NCI-H1417 (cell line): ENCODE measurements around the gene WNT6.

Experiments
- DNase-seq, 3 experiments: peaks; one replicate each; lab custom pipeline; 2025; lab: John Stamatoyannopoulos, UW

WNT6 gene

DNA sequence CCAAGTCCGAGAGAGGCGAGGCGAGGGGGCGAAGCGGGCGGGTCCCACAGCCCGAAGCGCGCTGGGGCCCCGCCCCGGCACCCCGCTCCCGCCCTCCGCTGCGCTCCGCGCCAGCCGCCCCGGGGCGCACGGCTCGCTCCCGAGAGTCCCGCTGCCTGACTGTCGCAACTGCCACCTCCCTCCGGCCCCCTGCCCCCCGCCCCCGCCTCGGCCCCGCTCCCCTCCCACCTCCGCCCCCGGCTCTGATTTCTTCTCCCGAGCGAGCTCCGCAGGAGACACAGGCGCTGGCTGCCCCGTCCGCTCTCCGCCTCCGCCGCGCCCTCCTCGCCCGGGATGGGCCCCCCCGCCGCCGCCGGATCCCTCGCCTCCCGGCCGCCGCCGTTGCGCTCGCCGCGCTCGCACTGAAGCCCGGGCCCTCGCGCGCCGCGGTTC is at the start of gene WNT6:
Gene WNT6 (plus strand): TSS at position 250 of the 432 bp plus-strand sequence. CDS start 233 bp downstream, outside the sequence.
- DNase-seq: peak in 1 of 3 experiments; percentile 35

GRCh38 chr2:218810256-218810655 is 49.3 kb upstream of the WNT6 start:
- DNase-seq: no peak

GRCh38 chr2:218811382-218811781 is 48.2 kb upstream of the WNT6 start:
- DNase-seq: no peak

DNA sequence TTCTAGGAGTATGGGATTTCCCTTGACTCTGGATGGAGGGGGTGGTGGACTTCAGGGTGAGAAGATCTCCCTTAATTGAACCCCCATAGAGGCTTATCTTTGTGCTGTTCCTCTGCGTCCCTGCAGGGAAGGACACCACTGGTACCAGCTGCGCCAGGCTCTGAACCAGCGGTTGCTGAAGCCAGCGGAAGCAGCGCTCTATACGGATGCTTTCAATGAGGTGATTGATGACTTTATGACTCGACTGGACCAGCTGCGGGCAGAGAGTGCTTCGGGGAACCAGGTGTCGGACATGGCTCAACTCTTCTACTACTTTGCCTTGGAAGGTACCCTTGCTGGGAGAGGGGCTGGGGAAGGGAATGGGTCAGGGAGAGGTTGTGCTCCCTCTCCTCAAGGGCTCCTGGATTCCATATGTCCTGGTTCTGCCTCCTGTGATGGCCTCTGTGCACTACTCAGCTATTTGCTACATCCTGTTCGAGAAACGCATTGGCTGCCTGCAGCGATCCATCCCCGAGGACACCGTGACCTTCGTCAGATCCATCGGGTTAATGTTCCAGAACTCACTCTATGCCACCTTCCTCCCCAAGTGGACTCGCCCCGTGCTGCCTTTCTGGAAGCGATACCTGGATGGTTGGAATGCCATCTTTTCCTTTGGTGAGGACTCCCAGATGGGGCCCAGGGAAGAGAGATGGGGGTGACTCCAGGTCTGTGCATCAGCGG is 47.3 kb upstream of the WNT6 start:
- no peak for DNase-seq

- DNase-seq: no peak
These were observed 46.7 kb upstream of the WNT6 start for GRCh38 chr2:218812861-218813260.

GRCh38 chr2:218813771-218814460 is 45.7 kb upstream of the WNT6 start:
- DNase-seq: no peak

DNA sequence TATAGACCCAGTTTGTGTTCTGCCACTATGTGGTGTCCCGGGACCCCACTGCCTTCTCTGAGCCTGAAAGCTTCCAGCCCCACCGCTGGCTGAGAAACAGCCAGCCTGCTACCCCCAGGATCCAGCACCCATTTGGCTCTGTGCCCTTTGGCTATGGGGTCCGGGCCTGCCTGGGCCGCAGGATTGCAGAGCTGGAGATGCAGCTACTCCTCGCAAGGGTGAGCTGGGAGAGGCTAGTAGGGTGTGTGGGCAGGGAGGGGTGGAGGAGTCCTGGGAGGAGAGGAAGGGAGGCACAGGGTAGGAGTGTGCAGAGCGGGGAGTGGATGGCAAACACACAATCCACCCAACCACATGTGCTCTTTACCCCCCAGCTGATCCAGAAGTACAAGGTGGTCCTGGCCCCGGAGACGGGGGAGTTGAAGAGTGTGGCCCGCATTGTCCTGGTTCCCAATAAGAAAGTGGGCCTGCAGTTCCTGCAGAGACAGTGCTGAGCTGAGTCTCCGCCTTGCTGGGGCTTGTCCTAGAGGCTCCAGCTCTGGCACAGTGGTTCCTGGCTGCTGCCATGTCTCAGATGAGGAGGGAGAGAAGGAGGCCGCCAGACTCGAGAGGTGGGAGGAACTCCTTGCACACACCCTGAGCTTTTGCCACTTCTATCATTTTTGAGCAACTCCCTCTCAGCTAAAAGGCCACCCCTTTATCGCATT is 44.9 kb upstream of the WNT6 start:
- no peak for DNase-seq

DNA sequence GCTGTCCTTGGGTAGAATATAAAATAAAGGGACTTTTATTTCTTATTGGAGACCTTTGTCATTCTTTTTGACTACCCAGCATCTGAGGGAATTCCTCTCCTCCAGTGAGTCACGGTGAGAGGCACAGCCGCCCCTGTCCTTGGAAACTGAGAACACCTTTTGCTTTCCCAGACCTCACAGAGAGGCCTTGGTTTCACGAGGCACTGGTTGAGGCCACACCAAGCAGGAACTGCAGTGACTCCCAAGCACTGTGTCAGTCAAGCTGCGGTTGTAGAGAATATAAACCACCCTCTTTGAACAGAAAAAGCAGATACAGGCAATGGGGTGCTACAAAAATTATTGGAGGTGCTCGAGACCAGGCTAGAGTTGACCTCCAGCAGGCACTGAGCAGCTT is 44.4 kb upstream of the WNT6 start:
- DNase-seq: no peak

GRCh38 chr2:218815649-218816048 is 44.0 kb upstream of the WNT6 start:
- DNase-seq: no peak

DNA sequence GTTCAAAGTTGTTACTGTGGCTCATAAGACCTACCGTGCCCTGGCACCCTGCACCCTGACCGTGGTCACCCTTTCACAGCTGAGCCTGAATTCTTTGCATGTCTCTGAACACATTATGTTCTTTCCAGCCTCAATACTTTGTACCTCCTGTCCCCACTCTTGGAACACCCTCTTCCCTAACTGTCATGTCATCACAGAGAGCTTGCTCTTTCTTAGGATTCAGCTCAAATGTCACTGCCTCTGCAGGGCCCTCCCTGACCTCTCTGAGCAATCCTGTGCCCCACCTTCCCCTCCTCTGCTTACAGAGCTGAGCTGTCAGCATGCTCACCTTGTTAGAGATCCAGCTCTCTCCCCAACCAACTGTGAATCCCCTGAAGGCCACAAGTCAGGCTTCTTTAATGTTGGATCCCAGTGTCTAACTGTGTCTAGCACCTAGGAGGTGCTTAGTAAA is 43.0 kb upstream of the WNT6 start:
- DNase-seq: no peak

GRCh38 chr2:218819093-218819492 is 40.5 kb upstream of the WNT6 start:
- DNase-seq: no peak

GRCh38 chr2:218820746-218821369 is 38.7 kb upstream of the WNT6 start:
- DNase-seq: no peak

- no peak for DNase-seq
These were observed 37.9 kb upstream of the WNT6 start for GRCh38 chr2:218821605-218822211.

GRCh38 chr2:218822622-218823021 is 37.0 kb upstream of the WNT6 start:
- DNase-seq: no peak

- DNase-seq: no peak
These were observed 36.3 kb upstream of the WNT6 start for GRCh38 chr2:218823196-218823855.

- no peak for DNase-seq
These were observed 35.6 kb upstream of the WNT6 start for GRCh38 chr2:218824004-218824403.

GRCh38 chr2:218826791-218827190 is 32.8 kb upstream of the WNT6 start:
- no peak for DNase-seq

- DNase-seq: no peak
These were observed 31.7 kb upstream of the WNT6 start for GRCh38 chr2:218827701-218828476.

- no peak for DNase-seq
These were observed 31.2 kb upstream of the WNT6 start for GRCh38 chr2:218828477-218828778.

GRCh38 chr2:218829868-218830451 is 29.6 kb upstream of the WNT6 start:
- peak; percentile 31 to 84 (median 67) for DNase-seq
